NB4 (cell line): ENCODE measurements around the gene VPREB3.

Experiments
- CTCF ChIP-seq: IDR thresholded peaks from one replicate; pipeline ENCODE4 v1.5.1; 2012; ENCODE audit warnings: low read depth, low read length
- MYC ChIP-seq: IDR thresholded peaks from 2 replicates; pipeline ENCODE4 v1.6.1; 2011; ENCODE audit warnings: low read depth, low read length
- POLR2A ChIP-seq: IDR thresholded peaks from 2 replicates; pipeline ENCODE4 v1.6.1; 2011; ENCODE audit warnings: mild to moderate bottlenecking; ENCODE audit not compliant: insufficient read length; ENCODE audit errors: extremely low read depth

GRCh38 chr22:23767673-23768548 lies 13.7 kb upstream of the VPREB3 start, which contains the start of gene CHCHD10:
- TF ChIP-seq CTCF (peak; percentile 69), MYC (peak; percentile 73), POLR2A (peak; percentile 59)
